ENCODE measurements around the gene AOX1.
"Not testable (repeated sequence)": the region's sequence is repeated elsewhere in the genome, so short reads cannot be mapped to it uniquely, and the experiment has no call there.

Gene AOX1

DNA sequence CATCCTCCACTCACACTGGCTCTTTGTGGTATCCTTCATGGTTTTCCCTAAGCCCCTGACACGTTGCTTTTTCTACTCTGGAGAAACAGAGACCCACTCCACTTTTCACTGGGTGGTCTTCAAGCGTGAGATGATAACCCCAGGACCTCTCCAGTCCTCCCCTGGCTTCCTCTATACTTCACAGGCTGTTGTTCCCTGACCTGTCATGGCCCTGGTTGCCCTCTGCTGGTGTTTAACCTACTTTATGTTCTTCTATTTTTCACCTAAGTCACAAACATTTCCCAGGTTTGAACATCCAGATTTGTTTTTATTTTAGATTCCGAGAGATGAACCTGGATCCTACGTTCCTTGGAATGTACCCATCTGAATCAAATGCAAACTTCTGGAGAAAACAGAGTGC lies 84.5 kb downstream of the AOX1 start:
- DNase-seq, result no peak

DNA sequence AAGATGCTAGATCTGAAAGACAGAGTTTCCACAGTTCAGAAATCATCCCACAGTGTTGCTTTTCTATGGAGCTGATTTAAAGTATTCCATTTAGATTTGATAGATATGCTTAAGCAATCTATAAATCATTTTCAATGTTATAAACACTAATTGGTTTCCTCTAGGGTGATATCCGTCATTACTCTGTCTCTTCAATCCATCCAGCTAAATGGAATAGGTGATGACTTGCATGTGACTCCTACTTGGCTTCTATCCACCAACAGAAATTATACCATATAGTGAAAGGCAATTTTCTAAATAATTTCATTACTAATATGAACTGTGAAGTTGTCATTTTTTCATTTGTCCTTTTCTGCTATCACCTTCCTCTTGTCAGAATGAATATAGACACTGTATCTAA lies 84.9 kb downstream of the AOX1 start:
- DNase-seq, result no peak

DNA sequence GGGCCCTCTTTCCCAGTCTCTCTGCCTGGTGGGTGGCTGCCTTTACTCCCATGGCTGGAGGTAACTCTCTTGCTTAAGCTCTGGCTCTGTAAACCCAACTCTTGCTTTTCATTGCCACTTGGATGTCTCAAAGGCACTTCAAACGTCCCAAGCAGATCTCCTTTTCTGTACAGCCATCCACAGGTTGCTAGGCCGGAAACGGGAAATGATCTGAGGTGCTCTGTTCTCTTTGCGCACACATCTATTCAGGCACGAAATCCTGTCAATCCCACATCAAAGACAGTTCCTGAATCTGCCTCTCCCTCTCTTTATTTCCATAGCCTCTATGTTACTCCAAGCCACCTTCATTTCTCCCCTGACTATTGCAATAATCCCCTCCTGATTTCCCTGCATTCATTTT lies 87.4 kb downstream of the AOX1 start:
- DNase-seq, result no peak

DNA sequence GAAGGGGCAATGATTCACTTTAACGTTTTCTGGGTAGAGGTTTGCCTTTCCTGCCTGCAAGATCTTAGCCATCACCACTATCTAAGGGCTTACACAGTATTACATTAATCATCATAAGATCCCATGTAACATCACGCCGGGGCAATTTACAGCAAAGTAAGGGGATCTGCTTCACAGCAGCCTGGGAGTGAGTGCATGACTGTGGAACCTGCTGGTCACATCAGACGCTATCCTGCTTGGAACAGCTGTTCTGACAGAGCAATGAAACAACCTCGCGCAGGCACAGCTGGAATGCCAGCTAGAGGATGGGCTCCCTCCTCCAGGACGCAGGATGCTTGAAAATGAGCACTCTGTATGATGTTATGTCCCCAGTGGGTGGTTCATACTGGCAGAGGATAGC lies 89.0 kb downstream of the AOX1 start:
- no peak for DNase-seq

DNA sequence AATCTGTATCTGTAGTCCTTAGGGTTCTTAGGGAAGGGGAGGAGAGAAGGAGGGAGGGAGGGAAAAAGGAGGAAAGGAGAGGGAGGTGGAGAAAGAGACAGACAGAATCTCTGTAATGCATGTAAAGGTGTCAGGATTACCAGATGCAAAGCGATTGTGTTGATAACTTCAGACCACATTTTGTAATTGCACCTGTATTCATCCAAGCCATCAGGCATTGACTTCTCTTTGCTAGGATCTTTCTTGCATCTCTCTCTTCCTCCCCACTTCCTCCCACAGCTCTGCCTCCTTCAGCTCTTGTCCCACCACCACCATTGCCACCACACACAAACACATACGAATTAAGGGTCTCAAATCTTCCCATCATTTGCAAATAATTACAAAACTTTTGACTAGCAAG lies 91.4 kb downstream of the AOX1 start:
- DNase-seq, result no peak

DNA sequence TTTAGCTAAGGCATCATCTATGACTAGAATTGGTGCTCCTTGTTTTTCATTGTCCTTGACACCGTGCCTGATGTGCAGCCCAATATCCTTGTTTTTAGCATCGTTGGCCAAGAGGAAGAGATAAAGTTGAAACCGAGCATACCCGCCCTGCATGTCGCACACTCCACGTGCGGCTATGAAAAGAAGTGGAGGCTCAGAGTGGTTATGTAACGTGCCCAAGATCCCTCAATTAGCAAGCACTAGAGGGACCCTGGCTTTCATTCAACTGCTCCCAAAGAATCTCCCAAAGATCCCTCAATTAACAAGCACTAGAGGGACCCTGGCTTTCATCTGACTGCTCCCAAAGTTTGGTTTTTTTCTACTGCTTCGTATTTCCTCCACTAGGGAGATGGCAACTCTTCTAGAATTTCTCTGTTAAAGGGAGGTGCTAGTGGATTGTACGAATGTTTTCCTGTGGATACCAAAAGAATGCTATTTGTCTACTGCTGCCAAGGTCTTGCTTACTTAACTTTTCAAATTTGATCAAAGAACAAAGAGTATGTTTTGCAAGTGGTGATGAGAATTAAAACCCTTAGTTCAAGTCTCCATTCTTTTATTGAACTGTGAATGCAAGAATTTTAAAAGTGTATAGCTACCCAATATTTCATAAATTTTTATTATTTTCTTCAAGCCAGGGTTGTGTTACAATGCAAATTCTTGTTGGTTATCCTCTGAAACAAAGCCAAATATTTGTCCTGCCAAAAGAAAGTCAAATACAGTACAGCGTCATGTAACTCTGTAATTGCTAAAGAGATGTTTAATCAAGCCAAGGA lies 92.1 kb downstream of the AOX1 start:
- DNase-seq, result no peak

DNA sequence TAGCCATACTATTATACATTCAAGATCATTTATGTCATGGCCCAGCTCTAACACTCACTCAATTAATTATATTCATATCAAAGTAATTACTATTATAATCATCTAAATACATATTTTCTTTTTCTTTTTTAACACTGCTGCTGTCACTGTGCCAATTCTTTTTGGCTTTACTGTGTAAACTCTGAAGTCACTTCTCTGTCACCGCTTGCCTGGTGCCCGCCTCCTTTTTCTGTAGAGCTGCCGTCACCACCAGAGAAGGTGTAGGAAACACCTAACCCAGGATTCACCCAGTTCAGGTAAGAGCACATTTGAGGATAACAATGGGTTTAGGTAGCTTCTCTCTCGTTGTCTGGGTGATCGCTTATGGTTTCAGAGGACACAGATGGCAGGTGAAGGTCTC lies 93.3 kb downstream of the AOX1 start:
- no peak for DNase-seq

DNA sequence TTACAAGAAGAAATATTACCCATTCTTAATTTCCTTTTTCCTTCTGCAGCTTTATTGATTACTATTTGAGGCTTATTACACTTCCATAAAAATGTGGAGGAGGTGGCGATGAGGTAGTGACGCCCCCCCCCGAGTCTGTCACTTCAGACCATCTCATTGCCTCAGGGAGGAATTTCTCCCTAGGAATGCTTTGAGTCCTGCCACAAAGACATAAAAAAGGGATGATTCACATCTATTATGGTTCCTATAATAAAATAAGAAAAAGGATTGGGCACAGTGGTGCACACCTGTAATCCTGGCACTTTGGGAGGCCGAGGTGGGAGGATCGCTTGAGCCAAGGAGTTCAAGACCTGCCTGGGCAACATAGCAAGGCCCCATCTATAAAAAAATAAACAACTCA lies 93.7 kb downstream of the AOX1 start:
- no peak for DNase-seq

DNA sequence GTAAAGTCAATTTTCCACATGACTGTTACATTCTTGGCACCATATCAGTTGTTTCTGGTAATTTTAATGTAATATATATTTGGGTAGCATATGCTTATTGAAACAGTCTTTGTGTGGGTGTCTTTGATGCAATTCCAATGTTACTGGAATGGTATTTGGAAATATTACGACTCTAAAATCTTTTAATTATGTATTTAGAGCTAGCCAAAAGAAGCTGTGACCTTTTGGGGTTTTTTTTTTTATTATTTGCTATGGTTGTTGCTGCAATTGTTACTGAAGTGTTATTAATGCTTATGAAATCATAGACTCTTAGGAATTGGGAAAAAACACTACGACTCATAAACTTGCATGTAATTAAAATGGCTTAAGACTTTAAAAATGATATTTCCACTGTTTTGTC lies 95.9 kb downstream of the AOX1 start:
- no peak for DNase-seq

DNA sequence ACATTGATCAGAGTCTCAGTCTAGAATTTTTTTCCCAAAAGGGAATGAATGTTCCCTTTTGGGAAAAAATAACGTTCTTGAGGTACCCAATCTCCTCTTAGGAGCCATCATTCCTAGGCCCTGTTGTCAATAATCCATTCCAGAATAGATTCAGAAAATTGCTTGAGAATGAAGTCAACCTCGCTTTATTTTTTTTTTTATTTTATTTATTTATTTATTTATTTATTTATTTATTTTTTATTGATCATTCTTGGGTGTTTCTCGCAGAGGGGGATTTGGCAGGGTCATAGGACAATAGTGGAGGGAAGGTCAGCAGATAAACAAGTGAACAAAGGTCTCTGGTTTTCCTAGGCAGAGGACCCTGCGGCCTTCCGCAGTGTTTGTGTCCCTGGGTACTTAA lies 96.6 kb downstream of the AOX1 start:
- DNase-seq, result not testable (repeated sequence)

DNA sequence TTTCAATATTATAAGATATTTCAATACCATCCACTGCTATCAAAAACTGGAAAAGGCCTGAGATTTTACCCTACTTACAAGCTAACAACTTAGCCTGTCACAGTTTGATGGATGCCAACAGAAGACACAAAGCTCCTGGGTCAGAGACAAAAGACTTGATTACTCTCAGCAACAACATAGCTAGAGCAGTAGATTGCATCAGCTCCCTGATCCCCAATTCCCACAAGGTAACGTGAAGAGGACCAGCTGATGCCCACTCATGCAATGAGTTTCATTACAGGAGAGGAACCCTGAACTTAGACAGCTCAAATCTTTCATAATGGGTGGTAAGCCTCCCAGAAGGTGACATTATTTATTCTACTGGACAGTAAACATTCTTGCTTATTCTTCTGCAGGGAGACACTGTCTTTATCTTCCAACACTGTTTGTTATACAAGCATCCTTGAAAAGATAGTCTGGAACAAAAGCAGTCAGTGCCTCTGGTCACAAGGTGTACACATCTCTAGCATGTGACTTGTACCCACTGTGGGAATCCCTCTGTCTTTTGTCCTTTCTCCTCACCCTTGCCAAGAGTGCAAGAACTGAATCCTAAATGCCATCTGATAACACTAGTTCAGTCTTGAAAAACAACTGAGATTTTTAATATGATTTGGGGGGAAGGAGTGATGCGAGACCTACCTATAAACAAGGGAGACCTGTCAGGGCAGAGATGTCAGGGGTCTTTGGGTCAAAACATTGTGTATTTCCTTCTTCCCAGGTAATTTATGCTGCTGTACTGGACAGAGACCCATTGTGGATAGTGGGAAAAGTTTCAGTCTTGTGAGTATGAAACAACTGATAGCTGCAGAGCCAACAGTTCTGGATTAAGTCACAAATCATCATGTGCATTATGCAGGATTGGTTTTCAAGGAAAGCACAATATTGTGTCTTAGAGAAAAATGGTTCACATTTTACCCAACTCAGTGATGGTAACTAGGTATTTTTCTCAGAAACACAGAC lies 102.4 kb downstream of the AOX1 start:
- no peak for DNase-seq

DNA sequence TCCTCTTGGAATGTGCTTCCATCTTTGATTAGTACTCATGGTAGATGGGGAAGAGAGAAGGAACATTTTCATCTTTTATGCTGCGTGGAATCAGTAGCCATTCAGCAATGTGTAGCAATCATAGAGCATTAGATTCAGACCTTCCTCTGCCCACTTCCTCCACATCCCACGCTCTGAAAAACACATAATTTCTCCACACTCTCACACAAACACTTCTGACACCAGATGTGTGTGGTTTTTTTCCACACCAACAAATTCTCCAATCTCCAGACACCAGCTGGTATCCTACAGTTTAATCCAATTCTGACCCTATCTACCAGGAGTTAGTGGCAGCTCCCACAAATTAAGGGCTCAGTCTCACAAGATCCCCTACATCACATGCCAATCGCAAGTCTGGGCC lies 103.3 kb downstream of the AOX1 start:
- no peak for DNase-seq

DNA sequence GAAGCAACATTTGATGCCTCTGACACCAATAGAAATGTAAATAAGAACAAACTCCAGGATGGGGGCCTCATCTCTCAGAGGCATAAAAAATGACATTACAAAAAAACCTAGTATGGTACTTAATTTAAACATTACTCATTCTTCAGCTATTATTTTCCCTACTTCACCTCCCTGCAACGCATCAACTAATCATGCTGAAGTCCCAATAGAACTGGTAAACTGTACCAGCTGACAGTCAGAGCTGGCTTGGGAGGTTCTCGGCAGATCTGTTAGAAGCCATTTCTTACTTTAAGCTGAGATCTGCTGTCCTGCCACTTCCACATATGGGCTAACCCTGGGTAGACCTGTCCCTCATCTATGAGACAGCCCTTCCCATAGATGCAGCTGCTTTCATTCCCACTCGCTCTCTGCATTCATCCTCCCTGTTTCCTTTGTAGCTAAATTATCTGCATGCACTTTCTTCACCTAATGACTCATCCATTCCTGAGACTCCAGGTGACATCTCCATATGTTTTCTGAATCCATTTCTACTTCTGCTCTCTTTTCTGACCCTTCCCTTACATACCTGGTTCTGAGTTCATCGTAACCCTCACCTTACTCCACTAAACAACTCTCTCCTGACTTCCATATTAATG lies 108.1 kb downstream of the AOX1 start:
- no peak for DNase-seq

DNA sequence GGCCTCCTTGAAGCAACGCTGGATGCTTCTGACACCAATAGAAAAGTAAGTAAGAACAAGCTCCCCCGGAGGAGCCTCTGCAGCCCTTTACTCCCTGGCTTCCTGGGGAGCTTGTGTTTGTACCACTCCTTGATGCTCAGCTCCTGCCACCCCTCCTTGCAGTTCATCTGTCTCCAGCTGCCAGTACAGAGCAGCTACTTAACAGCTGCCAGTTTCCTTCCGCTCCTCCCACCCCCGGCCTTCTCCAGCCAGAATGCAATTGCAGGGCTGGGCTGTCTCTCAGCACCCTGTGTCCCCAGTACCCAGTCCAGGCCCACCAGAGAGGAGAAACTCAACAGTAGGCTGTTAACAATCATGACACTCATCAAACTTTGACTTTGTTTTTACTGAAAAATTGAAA lies 109.4 kb downstream of the AOX1 start:
- no peak for DNase-seq

DNA sequence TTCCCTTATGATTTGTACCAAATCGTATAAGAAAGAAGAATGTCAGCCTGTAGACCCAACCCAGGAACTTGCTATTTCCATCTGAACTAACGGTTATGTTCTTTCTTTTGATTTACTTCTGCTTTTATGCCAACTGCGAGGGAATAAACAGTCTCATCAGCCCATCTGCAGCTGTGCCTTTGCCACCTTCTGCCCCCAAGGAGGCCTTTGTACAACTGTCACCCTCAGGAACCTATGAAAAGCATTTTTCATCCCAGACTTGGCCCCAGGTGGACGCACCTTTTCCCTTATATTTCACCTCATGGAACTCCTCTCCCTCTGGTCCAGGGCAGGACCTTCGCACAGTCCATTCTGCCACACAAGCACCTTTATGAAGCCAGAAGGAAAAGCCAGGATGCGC lies 109.8 kb downstream of the AOX1 start:
- no peak for DNase-seq

DNA sequence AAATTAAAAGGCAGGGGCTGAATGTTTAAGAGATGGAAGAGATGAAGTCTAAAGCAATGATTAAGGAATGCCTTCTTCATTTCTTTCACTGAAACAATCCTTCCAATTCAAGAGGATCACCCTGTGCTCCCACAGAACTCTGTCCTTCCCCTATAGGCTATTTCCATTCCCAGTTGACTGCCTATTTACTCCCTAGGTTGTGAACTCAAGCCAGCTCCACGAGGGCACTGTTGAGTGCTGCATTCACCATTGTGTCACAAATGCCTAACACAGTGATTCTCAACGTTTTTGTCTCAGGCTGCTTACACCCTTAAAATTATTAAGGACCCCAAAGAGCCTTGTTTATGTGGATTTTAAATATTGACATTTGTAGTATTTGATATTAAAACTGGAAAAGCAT lies 112.4 kb downstream of the AOX1 start:
- no peak for DNase-seq

DNA sequence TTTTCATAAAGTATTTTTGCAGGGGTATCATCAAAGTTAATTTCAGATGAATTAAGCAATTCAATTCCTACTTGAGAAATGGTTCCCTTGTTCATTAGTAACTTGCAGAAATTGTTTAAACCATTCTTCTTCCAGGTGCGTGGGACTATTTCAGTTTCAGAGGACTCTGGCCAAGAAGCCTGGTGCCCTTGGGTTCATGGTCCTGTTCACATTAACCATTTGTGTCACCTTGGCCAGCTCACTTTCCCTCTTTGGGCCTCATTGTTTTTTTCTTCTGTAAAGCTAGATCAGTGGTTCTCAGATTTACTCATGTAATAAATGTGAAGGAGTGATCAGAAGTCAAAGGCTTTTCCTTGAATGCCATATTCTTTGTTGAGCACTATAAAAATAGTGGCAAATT lies 113.5 kb downstream of the AOX1 start:
- DNase-seq, result no peak

DNA sequence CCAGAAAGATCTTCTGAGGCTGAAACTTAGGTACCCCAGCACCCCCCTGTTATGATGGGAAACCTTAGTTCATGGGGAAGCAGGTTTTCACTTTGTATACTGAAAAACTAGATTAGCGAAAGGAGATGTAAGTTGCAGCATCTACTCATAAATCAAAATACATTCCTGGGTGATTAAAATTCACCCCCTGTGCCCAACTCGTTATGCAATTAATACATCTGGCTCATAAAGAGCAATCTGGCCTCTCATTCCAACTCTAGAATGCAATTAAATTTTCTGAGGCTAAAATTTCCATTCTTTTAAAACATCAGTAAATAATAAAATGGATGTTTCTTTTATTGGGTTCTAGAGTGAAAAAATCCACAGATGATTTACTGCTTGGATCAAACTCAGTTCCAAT lies 115.0 kb downstream of the AOX1 start:
- no peak for DNase-seq

DNA sequence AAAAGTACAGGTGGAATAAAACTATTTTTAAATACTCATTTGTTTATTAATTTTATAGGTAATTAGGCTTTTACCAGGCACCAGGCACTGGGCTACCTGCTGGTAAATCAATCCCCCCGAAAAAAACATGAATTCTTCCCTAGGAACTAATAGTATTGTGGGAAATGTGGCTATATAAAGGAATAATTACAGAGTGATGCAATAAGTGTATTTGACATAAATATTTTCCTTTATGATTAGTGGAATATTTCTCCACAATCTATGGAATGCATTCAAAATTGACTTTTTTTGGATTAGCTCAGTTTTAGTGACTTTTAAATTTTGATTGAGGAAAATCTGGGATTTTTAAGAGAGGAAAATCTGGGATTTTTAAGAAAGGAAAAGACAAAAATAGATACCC lies 116.2 kb downstream of the AOX1 start:
- DNase-seq, result no peak

DNA sequence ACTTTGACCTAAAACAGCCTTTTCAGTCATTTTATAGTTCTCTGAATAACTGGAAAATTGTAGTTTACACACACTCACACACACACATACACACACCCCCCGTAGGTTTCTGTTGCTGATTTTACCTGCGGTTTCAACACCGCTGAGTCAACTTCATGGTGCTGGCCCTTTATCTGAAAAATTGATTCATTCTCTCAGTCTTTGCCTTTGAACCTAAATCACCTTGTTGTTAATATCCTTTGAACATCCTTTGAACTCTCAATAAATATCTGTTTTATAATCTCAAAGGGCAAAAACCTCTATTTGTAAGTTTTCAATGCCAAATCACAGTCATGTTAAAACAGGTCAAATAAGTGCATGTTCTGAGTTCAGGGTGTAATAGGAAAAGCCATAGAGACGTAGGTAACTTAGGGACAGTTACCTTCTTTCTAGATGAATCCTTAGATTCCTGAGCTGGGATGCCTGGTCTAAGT lies 116.9 kb downstream of the AOX1 start:
- DNase-seq, result peak; percentile 45

DNA sequence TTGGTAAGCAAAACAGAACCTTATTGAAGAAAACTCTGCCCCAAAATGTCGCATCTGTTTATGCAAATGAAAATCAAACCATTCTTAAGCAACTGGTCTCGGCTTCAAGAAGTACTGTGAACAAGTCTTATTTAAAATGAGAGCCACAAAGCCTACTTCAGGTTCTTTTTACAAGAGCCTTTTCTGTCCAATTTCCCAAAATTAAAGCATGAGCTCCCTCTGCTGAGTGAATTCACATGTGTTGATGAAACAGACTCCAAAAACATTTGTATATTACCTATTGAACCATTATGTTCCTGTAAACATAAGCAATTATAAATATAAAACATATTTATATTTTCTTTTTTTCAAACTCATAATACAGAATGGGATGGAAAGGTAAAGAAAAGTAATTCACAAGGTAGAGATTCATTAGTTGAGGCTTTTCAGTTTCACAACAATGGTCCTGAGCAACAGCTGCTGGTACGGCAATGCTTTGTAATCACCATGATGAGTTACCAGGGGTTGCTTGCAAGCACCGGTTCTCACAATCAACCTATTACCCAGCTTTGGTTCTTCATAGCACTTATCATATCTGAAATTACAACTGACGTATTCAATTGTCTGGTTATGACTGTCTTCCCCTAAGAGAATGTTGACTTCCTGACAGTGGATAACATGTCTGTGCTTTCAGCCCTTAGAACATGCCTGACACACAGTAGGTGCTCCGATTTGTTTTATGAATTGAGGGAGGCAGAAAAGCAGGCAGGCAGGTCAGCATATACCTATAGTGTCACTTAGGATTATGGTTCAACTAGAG lies 117.5 kb downstream of the AOX1 start:
- no peak for DNase-seq

DNA sequence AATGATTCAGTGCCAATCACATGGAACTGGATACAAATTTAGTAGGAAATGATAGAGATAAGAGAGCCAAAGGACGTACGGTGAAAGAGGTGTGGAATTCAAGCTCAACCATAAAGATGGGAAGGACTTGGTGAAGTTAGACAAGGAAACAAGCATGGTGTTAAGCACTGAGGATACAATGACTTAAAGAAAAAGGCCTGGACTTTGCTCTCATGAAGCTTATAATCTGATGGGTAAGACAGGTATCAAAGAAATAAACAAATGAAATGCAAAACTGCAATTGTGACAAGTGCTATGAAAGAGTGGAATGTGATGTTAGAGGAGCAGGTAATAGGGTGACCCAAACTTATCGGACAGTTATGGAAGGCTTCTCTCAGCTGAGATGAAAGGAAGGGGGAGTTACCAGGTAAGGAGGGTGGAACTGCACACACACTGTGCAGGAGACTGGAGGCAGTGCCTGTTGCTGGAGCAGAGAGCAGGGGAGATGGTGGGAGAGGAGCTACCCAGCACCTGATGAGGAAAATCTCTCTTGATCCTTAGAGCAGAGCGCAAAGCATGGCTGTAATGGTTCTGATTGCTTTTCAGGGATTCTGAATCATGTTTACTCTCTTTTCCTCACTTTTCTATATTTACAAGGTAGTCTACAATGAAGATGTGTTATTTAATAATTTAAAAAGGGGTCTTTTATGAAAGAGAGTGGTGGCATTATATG lies 118.3 kb downstream of the AOX1 start:
- no peak for DNase-seq
